A549 (cell line): ENCODE results near the gene RHOT2. TPM values are rescaled to one million over a fixed set of nuclear protein-coding genes. Genes with fewer than 3 reads are reported as not detected.

ENCODE experiments used
- ATAC-seq, 2 experiments: fragments of 200-7000 bp in 1 of 2; fragments of >200 bp in 1 of 2; cut with Nextera tagmentation in 1 of 2; cut with Tn5 transposase in 1 of 2; 3 replicates each; pipeline versions ENCODE4 v1.8.0 to v1.9.1; 2018 to 2020; ENCODE audit warnings: mild to moderate bottlenecking in 1 of 2, moderate library complexity in 1 of 2
- CTCF ChIA-PET: fragments of 300-600 bp; sonication (Branson Sonifier 250); formaldehyde crosslinking; extraction: SDS; loops from one replicate; lab custom pipeline; 2021; ENCODE audit warnings: antibody characterized with exemption, inconsistent platforms; lab: Yijun Ruan, JAX
- POLR2A ChIA-PET: fragments of 350-600 bp; formaldehyde crosslinking; extraction: SDS; loops from one replicate; lab custom pipeline; 2021; ENCODE audit warnings: antibody characterized with exemption, inconsistent platforms; lab: Yijun Ruan, JAX
- DNase-seq, 2 experiments: peaks; one replicate each; pipeline versions ENCODE4 v3.0.0 to v3.0.0-alpha.2; 2011 to 2016; ENCODE audit warnings: low read depth in 1 of 2, low spot score in 1 of 2
- FAIRE-seq: peaks from 2 replicates; lab custom pipeline; 2011; peaks lifted over from hg19 to GRCh38; lab: Jason Lieb, UNC
- H3K27ac ChIP-seq, 2 experiments: fragments of >200 bp; sonication (Bioruptor Twin); formaldehyde crosslinking; 3 replicates each; pipeline ENCODE4 v1.5.1; 2016 to 2017
- H3K4me1 ChIP-seq: fragments of >200 bp; sonication (Bioruptor Twin); formaldehyde crosslinking; 3 replicates; pipeline ENCODE4 v1.6.1; 2016
- H3K4me2 ChIP-seq: fragments of >200 bp; sonication (Bioruptor Twin); formaldehyde crosslinking; 3 replicates; pipeline ENCODE4 v1.6.1; 2016
- H3K4me3 ChIP-seq: fragments of >200 bp; sonication (Bioruptor Twin); formaldehyde crosslinking; 3 replicates; pipeline ENCODE4 v1.5.1; 2016
- H3K9me3 ChIP-seq: fragments of >200 bp; sonication (Bioruptor Twin); formaldehyde crosslinking; 3 replicates; pipeline ENCODE4 v1.6.1; 2016
- CHD2 ChIP-seq: fragments of 150-350 bp; IDR thresholded peaks from 2 replicates; pipeline ENCODE4 v1.6.1; 2014; ENCODE audit warnings: low read length; ENCODE audit not compliant: partially characterized antibody
- ELK1 ChIP-seq: fragments of 150-350 bp; IDR thresholded peaks from 2 replicates; pipeline ENCODE4 v1.6.1; 2014; ENCODE audit warnings: low read depth, mild to moderate bottlenecking, low read length
- EP300 ChIP-seq, 2 experiments: fragments of >200 bp; sonication (Bioruptor Twin); formaldehyde crosslinking; IDR thresholded peaks; 2 replicates in 1 of 2; 3 replicates in 1 of 2; pipeline ENCODE4 v1.6.1; 2016 to 2017
- ESRRA ChIP-seq: fragments of 150-350 bp; IDR thresholded peaks from 2 replicates; pipeline ENCODE4 v1.6.1; 2014; ENCODE audit warnings: mild to moderate bottlenecking, low read length, borderline replicate concordance
- HDAC2 ChIP-seq: fragments of 200-600 bp; sonication (generic); IDR thresholded peaks from 2 replicates; pipeline ENCODE4 v1.6.1; 2016
- HOXB5 ChIP-seq: fragments of 250-450 bp; sonication (Bioruptor Pico); IDR thresholded peaks from 2 replicates; pipeline ENCODE4 v1.5.0; 2020; ENCODE audit warnings: mild to moderate bottlenecking, moderate library complexity
- JUN ChIP-seq, 2 experiments: fragments of >200 bp; sonication (Bioruptor Twin); formaldehyde crosslinking; IDR thresholded peaks; 2 replicates in 1 of 2; 3 replicates in 1 of 2; pipeline ENCODE4 v1.6.1; 2016 to 2017
- KDM1A ChIP-seq: fragments of 200-600 bp; sonication (generic); IDR thresholded peaks from 2 replicates; pipeline ENCODE4 v1.6.1; 2016; ENCODE audit warnings: low read depth, mild to moderate bottlenecking
- KDM5A ChIP-seq: fragments of 200-600 bp; sonication (generic); IDR thresholded peaks from 2 replicates; pipeline ENCODE4 v1.6.1; 2016; ENCODE audit warnings: antibody characterized with exemption, mild to moderate bottlenecking
- MAX ChIP-seq: IDR thresholded peaks from 2 replicates; pipeline ENCODE4 v1.6.1; 2012
- MAZ ChIP-seq: fragments of 150-350 bp; IDR thresholded peaks from 2 replicates; pipeline ENCODE4 v1.6.1; 2014; ENCODE audit warnings: antibody characterized with exemption, low read depth, low read length, borderline replicate concordance
- MYC ChIP-seq: IDR thresholded peaks from 2 replicates; pipeline ENCODE4 v1.6.1; 2012; ENCODE audit warnings: mild to moderate bottlenecking, inconsistent platforms, low read length, improper control_type of control experiment, borderline replicate concordance
- NFE2L2 ChIP-seq: fragments of 150-350 bp; conservative IDR thresholded peaks from 2 replicates; pipeline ENCODE4 v1.6.1; 2014; ENCODE audit warnings: low read length
- PBX3 ChIP-seq: IDR thresholded peaks from 2 replicates; pipeline ENCODE4 v1.6.1; 2012
- RAD21 ChIP-seq, 2 experiments: fragments of >200 bp in 1 of 2; sonication (Bioruptor Twin) in 1 of 2; formaldehyde crosslinking in 1 of 2; IDR thresholded peaks in 1 of 2; conservative IDR thresholded peaks in 1 of 2; 2 replicates in 1 of 2; 3 replicates in 1 of 2; pipeline ENCODE4 v1.6.1; 2012 to 2018; ENCODE audit warnings: inconsistent platforms in 1 of 2
- RARB ChIP-seq: fragments of 250-450 bp; sonication (Bioruptor Pico); IDR thresholded peaks from 2 replicates; pipeline ENCODE4 v1.8.0; 2021; ENCODE audit warnings: mild to moderate bottlenecking, moderate library complexity
- SREBF2 ChIP-seq: fragments of 450-650 bp; IDR thresholded peaks from 2 replicates; pipeline ENCODE4 v1.6.1; 2014; ENCODE audit warnings: mild to moderate bottlenecking, moderate library complexity
- TP53 ChIP-seq: fragments of 250-450 bp; sonication (Bioruptor Pico); IDR thresholded peaks from 2 replicates; pipeline ENCODE4 v1.5.0; 2021; ENCODE audit warnings: mild to moderate bottlenecking, moderate library complexity
- ZFP36 ChIP-seq: fragments of 450-650 bp; IDR thresholded peaks from 2 replicates; pipeline ENCODE4 v1.6.1; 2014; ENCODE audit warnings: borderline replicate concordance; ENCODE audit not compliant: partially characterized antibody
- ZNF302 ChIP-seq: fragments of 250-450 bp; sonication (Bioruptor Pico); IDR thresholded peaks from 2 replicates; pipeline ENCODE4 v1.9.0; 2021; ENCODE audit warnings: inconsistent platforms, mild to moderate bottlenecking, moderate library complexity
- WGBS: methylation state at CpG from one replicate; pipeline ENCODE4 v1.1.6; 2017; ENCODE audit errors: missing lambda C conversion rate; 5-methylcytosine and 5-hydroxymethylcytosine counted together
- polyA plus RNA-seq, 4 experiments: library from polyadenylated mRNA; depleted of rRNA in 3 of 4; stranded (reverse); fragments of >200 nt; fragmentation: RNase III in 1 of 4; extraction: RNeasy Plus Mini Kit Qiagen cat#74134 plus additional on column Dnase treatment in 1 of 4; gene quantifications; 2 replicates in 3 of 4; 3 replicates in 1 of 4; pipeline ENCODE4 v1.2.3, GENCODE V29; 2011 to 2017
- TF ChIP-seq, protein P1 (sequence below): fragments of >200 bp; sonication (Bioruptor Twin); formaldehyde crosslinking; IDR thresholded peaks from 3 replicates; pipeline ENCODE4 v1.5.1; 2016

RHOT2 gene
- polyA plus RNA-seq, 2 of the 4 experiments (the other 2 are of a cell fraction), result 38.0 to 83.1 TPM

GRCh38 chr16:645852-646678, 21.9 kb upstream of the RHOT2 start (continued):
- no peak for TF ChIP-seq ZFP36

GRCh38 chr16:646679-647172, 21.2 kb upstream of the RHOT2 start:
- Histone ChIP-seq H3K4me1 (peaks cover 50% of the 10 kb centered on the region), H3K9me3 (no peaks in the 10 kb centered on the region), H3K4me2 (no peak overlapping the region), H3K27ac (peak overlapping the region in 1 of 2 experiments; percentile 46; a peak in 3 of 6 replicates), H3K4me3 (no peak overlapping the region)
- TF ChIP-seq KDM1A (no peak), HDAC2 (no peak), MAX (no peak), SREBF2 (no peak), ESRRA (no peak), KDM5A (no peak), MAZ (no peak), MYC (no peak), EP300 (IDR thresholded peaks at IDR 0.05) (no peak), PBX3 (no peak), HOXB5 (no peak), ZNF302 (no peak), TP53 (CRISPR knock-in tag) (no peak), CHD2 (no peak), JUN (IDR thresholded peaks at IDR 0.05) (no peak), RAD21 (conservative IDR thresholded peaks at IDR 0.05 in 1 of 2, IDR thresholded peaks at IDR 0.05 in 1 of 2) (no peak), NFE2L2 (no peak), ELK1 (no peak), RARB (CRISPR knock-in tag) (no peak)
- TF ChIP-seq, protein P1, sequence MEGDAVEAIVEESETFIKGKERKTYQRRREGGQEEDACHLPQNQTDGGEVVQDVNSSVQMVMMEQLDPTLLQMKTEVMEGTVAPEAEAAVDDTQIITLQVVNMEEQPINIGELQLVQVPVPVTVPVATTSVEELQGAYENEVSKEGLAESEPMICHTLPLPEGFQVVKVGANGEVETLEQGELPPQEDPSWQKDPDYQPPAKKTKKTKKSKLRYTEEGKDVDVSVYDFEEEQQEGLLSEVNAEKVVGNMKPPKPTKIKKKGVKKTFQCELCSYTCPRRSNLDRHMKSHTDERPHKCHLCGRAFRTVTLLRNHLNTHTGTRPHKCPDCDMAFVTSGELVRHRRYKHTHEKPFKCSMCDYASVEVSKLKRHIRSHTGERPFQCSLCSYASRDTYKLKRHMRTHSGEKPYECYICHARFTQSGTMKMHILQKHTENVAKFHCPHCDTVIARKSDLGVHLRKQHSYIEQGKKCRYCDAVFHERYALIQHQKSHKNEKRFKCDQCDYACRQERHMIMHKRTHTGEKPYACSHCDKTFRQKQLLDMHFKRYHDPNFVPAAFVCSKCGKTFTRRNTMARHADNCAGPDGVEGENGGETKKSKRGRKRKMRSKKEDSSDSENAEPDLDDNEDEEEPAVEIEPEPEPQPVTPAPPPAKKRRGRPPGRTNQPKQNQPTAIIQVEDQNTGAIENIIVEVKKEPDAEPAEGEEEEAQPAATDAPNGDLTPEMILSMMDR, result no peak
- ATAC-seq (no peak), FAIRE-seq (no peak), DNase-seq (no peak)
- ChIA-PET CTCF (interaction anchor here (1.4 to 2.3 kb wide), 5 partner anchors 8 to 19 kb away, joined by 5 to 8 read pairs (median 5); no protein-coding TSS in a partner anchor), POLR2A (no interaction called here)
- 90% methylated on average over 21 of the region's 22 CpGs for WGBS
